Activated T-cell treated with anti-CD3 and anti-CD28 coated beads for 24 hours (primary cell): Measurements from ENCODE around the gene NUDCD3.
"Not testable (repeated sequence)": the region's sequence is repeated elsewhere in the genome, so short reads cannot be mapped to it uniquely, and the experiment has no call there.

Experiments
- DNase-seq: peaks from one replicate; pipeline ENCODE4 v3.0.0-alpha.2; 2020; ENCODE audit warnings: low read depth

Gene NUDCD3

GRCh38 chr7:44447874-44448425 is 42.5 kb downstream of the NUDCD3 start:
- DNase-seq = no peak

GRCh38 chr7:44445986-44446671 is 44.3 kb downstream of the NUDCD3 start:
- no peak for DNase-seq

- no peak for DNase-seq
Observed at GRCh38 chr7:44441079-44441478, 49.4 kb downstream of the NUDCD3 start.

GRCh38 chr7:44440577-44441078 is 49.8 kb downstream of the NUDCD3 start:
- no peak for DNase-seq

- DNase-seq = no peak
Observed at GRCh38 chr7:44439926-44440325, 50.5 kb downstream of the NUDCD3 start.

- DNase-seq = no peak
Observed at GRCh38 chr7:44438816-44439215, 51.6 kb downstream of the NUDCD3 start.

- no peak for DNase-seq
Observed at GRCh38 chr7:44434201-44434600, 56.3 kb downstream of the NUDCD3 start.

GRCh38 chr7:44433255-44434022 is 57.0 kb downstream of the NUDCD3 start:
- DNase-seq = no peak

GRCh38 chr7:44432381-44432977 is 58.0 kb downstream of the NUDCD3 start:
- DNase-seq = no peak

- no peak for DNase-seq
Observed at GRCh38 chr7:44431091-44431608, 59.3 kb downstream of the NUDCD3 start.

- DNase-seq = no peak
Observed at GRCh38 chr7:44430054-44430453, 60.4 kb downstream of the NUDCD3 start.

GRCh38 chr7:44424762-44425161 is 65.7 kb downstream of the NUDCD3 start:
- DNase-seq = not testable (repeated sequence)

- no peak for DNase-seq
Observed at GRCh38 chr7:44416941-44417340, 73.5 kb downstream of the NUDCD3 start.

- no peak for DNase-seq
Observed at GRCh38 chr7:44415510-44415909, 74.9 kb downstream of the NUDCD3 start.

- DNase-seq = no peak
Observed at GRCh38 chr7:44415047-44415446, 75.4 kb downstream of the NUDCD3 start.

- no peak for DNase-seq
Observed at GRCh38 chr7:44411306-44411705, 79.2 kb downstream of the NUDCD3 start.

- DNase-seq = no peak
Observed at GRCh38 chr7:44408596-44408995, 81.9 kb downstream of the NUDCD3 start.

GRCh38 chr7:44403775-44404174 is 86.7 kb downstream of the NUDCD3 start:
- no peak for DNase-seq

- DNase-seq = no peak
Observed at GRCh38 chr7:44403176-44403759, 87.2 kb downstream of the NUDCD3 start.

- DNase-seq = no peak
Observed at GRCh38 chr7:44402401-44403060, 87.9 kb downstream of the NUDCD3 start.

GRCh38 chr7:44401692-44402091 is 88.8 kb downstream of the NUDCD3 start:
- DNase-seq = no peak
